Measurements from ENCODE around the gene MAP2K1.

- no peak for TF ChIP-seq GATA2 (IDR thresholded peaks at IDR 0.05; ENCODE audit: low read depth, low read length)
- TF ChIP-seq GATA3 (IDR thresholded peaks at IDR 0.05; ENCODE audit: low read depth, low read length) = no peak
Observed at GRCh38 chr15:66491846-66492245, 105.1 kb downstream of the MAP2K1 start.
